GM20000 (cell line): ENCODE data around the gene OR4K15.

ENCODE experiments used
- DNase-seq: peaks from one replicate; pipeline ENCODE4 v3.0.0; 2012; ENCODE audit warnings: low spot score
- CTCF ChIP-seq: IDR thresholded peaks from 2 replicates; pipeline ENCODE4 v1.5.1; 2012; ENCODE audit warnings: mild to moderate bottlenecking, control low read depth; ENCODE audit errors: extremely low read depth, missing control alignments

The OR4K15 gene

GRCh38 chr14:19993438-19993837, 18.0 kb downstream of the OR4K15 start:
- DNase-seq: no peak
- TF ChIP-seq CTCF: no peak

GRCh38 chr14:20001863-20002262, 26.5 kb downstream of the OR4K15 start, which contains the start of gene OR4Q2:
TSS of gene OR4Q2 (plus strand) at chr14:20002163.
- no peak for DNase-seq
- no peak for TF ChIP-seq CTCF

GRCh38 chr14:20002319-20002718, 26.9 kb downstream of the OR4K15 start:
- no peak for DNase-seq
- no peak for TF ChIP-seq CTCF

- no peak for TF ChIP-seq CTCF
- DNase-seq: no peak
Observed at GRCh38 chr14:20008156-20008555, 32.8 kb downstream of the OR4K15 start.

GRCh38 chr14:20019257-20019865, 44.0 kb downstream of the OR4K15 start, which contains the start of gene OR4K14:
TSS of gene OR4K14 (minus strand) at chr14:20019307. CDS start at chr14:20015193, 4,114 bp downstream.
- no peak for TF ChIP-seq CTCF
- no peak for DNase-seq
